Panc1 (cell line): ENCODE measurements around the gene F2. TPM values are rescaled to one million over a fixed set of nuclear protein-coding genes. Genes with fewer than 3 reads are reported as not detected.

Source experiments
- ATAC-seq: fragments of 200-7000 bp; cut with Tn5 transposase; 2 replicates; pipeline ENCODE4 v1.9.1; 2020; ENCODE audit warnings: mild to moderate bottlenecking, moderate library complexity
- BruUV-seq: library from RNA; stranded (reverse); fragments of 400-500 nt; replicated peaks from 2 replicates; lab custom pipeline; 2021; lab: Mats Ljungman, UMichigan
- CTCF ChIA-PET: fragments of 300-600 bp; sonication (Branson Sonifier 250); formaldehyde crosslinking; loops from one replicate; lab custom pipeline; 2022; ENCODE audit warnings: antibody characterized with exemption; lab: Charles Lee
- POLR2A ChIA-PET: fragments of 300-600 bp; sonication (Branson Sonifier 250); formaldehyde crosslinking; loops from one replicate; lab custom pipeline; 2022; ENCODE audit warnings: antibody characterized with exemption; lab: Charles Lee
- DNase-seq: peaks from one replicate; pipeline ENCODE4 v3.0.0-alpha.2; 2010; ENCODE audit warnings: low read depth, low spot score
- H3K27ac ChIP-seq: 2 replicates; pipeline ENCODE4 v1.5.1; 2011; ENCODE audit warnings: mild to moderate bottlenecking, low read length, inconsistent platforms
- H3K27me3 ChIP-seq: fragments of 200-500 bp; sonication (Bioruptor generic); 2 replicates; pipeline ENCODE4 v1.6.0; 2014; ENCODE audit warnings: low read length, inconsistent platforms; ENCODE audit not compliant: control insufficient read depth, insufficient read depth
- H3K36me3 ChIP-seq: fragments of 200-500 bp; sonication (Bioruptor generic); 2 replicates; pipeline ENCODE4 v1.5.1; 2014; ENCODE audit warnings: inconsistent platforms, mild to moderate bottlenecking, low read length, moderate library complexity; ENCODE audit not compliant: control insufficient read depth, insufficient read depth
- H3K4me1 ChIP-seq: 2 replicates; pipeline ENCODE4 v1.5.1; 2011; ENCODE audit warnings: inconsistent platforms, mild to moderate bottlenecking, low read length, moderate library complexity; ENCODE audit not compliant: control insufficient read depth, insufficient read depth
- H3K4me3 ChIP-seq, 2 experiments: 2 replicates each; pipeline ENCODE4 v1.5.1; 2011 to 2012; ENCODE audit warnings: low read depth in 2 of 2, low read length in 2 of 2, mild to moderate bottlenecking in 2 of 2, inconsistent platforms in 1 of 2, moderate library complexity in 1 of 2
- H3K9me3 ChIP-seq: fragments of 200-500 bp; sonication (Bioruptor generic); 2 replicates; pipeline ENCODE4 v1.5.1; 2014; ENCODE audit warnings: low read depth, mild to moderate bottlenecking, inconsistent platforms, low read length, moderate library complexity; ENCODE audit not compliant: control insufficient read depth, insufficient read depth
- POLR2AphosphoS5 ChIP-seq: IDR thresholded peaks from 2 replicates; pipeline ENCODE4 v1.6.1; 2012; ENCODE audit warnings: mild to moderate bottlenecking, low read depth, low read length, moderate library complexity
- SIN3A ChIP-seq: IDR thresholded peaks from 2 replicates; pipeline ENCODE4 v1.6.1; 2012; ENCODE audit warnings: low read depth, mild to moderate bottlenecking, low read length, moderate library complexity, borderline replicate concordance; ENCODE audit not compliant: insufficient read depth
- TCF7L2 ChIP-seq: IDR thresholded peaks from 2 replicates; pipeline ENCODE4 v1.6.1; 2011; ENCODE audit warnings: mild to moderate bottlenecking, low read depth, low read length, inconsistent platforms
- in situ Hi-C: cut with HindIII; loops from 2 replicates; pipeline ENCODE4 v1.10.0; 2016; ENCODE audit warnings: low sequenced_read_pairs, low pct_unique_long_range_greater_than_20kb
- intact Hi-C: fragments of 100-400 bp; cut with micrococcal nuclease; formaldehyde crosslinking; loops from one replicate; pipeline ENCODE4 v1.10.0; 2022; ENCODE audit not compliant: unreplicated experiment
- total RNA-seq: library from RNA; stranded (reverse); gene quantifications from one replicate; pipeline ENCODE4 v1.2.1, GENCODE V29; 2021; ENCODE audit not compliant: unreplicated experiment
- TF ChIP-seq, protein P1 (sequence below): fragments of 450-650 bp; IDR thresholded peaks from 2 replicates; pipeline ENCODE4 v1.5.1; 2017; ENCODE audit warnings: mild to moderate bottlenecking
- TF ChIP-seq, protein P2 (sequence below), 2 experiments: IDR thresholded peaks; 2 replicates each; pipeline ENCODE4 v1.6.1; 2011 to 2012; ENCODE audit warnings: low read depth in 2 of 2, control low read depth in 1 of 2, low read length in 1 of 2, mild to moderate bottlenecking in 1 of 2, moderate library complexity in 1 of 2; ENCODE audit not compliant: insufficient read depth in 1 of 2

F2 gene
- total RNA-seq, 1 experiment from 2014 or later: 0.64 TPM

DNA sequence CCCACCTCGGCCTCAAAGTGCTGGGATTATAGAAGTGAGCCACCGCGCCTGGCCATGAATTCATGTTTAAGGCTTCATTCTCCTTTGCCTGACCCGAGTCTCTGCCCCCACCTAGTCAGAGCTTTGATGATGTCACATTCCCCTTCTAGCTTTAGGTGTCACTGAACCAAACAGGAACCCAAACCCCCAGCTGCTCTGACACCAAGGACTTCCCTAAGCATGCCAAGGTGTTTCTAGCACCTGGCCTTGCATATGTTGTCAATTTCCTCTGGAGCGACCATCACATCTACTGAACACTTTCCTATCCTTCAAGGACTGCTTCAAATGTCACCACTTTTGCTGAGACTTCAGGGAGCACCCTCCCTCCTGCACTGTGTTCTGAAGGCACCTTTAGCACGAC, 2.3 kb downstream of the F2 start:
- intact Hi-C loops: no loop called here
- H3K4me3 ChIP-seq: no peak overlapping the region
- ATAC-seq (no peak), DNase-seq (no peak)
- no peak overlapping the region for H3K27ac ChIP-seq
- in situ Hi-C loops: no loop called here
- ChIA-PET CTCF (no interaction called here), POLR2A (no interaction called here)
- no peaks in the 10 kb centered on the region for H3K36me3 ChIP-seq
- TF ChIP-seq TCF7L2 (no peak), POLR2AphosphoS5 (no peak), SIN3A (no peak)
- TF ChIP-seq, protein P1, sequence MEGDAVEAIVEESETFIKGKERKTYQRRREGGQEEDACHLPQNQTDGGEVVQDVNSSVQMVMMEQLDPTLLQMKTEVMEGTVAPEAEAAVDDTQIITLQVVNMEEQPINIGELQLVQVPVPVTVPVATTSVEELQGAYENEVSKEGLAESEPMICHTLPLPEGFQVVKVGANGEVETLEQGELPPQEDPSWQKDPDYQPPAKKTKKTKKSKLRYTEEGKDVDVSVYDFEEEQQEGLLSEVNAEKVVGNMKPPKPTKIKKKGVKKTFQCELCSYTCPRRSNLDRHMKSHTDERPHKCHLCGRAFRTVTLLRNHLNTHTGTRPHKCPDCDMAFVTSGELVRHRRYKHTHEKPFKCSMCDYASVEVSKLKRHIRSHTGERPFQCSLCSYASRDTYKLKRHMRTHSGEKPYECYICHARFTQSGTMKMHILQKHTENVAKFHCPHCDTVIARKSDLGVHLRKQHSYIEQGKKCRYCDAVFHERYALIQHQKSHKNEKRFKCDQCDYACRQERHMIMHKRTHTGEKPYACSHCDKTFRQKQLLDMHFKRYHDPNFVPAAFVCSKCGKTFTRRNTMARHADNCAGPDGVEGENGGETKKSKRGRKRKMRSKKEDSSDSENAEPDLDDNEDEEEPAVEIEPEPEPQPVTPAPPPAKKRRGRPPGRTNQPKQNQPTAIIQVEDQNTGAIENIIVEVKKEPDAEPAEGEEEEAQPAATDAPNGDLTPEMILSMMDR: no peak
- TF ChIP-seq, protein P2, sequence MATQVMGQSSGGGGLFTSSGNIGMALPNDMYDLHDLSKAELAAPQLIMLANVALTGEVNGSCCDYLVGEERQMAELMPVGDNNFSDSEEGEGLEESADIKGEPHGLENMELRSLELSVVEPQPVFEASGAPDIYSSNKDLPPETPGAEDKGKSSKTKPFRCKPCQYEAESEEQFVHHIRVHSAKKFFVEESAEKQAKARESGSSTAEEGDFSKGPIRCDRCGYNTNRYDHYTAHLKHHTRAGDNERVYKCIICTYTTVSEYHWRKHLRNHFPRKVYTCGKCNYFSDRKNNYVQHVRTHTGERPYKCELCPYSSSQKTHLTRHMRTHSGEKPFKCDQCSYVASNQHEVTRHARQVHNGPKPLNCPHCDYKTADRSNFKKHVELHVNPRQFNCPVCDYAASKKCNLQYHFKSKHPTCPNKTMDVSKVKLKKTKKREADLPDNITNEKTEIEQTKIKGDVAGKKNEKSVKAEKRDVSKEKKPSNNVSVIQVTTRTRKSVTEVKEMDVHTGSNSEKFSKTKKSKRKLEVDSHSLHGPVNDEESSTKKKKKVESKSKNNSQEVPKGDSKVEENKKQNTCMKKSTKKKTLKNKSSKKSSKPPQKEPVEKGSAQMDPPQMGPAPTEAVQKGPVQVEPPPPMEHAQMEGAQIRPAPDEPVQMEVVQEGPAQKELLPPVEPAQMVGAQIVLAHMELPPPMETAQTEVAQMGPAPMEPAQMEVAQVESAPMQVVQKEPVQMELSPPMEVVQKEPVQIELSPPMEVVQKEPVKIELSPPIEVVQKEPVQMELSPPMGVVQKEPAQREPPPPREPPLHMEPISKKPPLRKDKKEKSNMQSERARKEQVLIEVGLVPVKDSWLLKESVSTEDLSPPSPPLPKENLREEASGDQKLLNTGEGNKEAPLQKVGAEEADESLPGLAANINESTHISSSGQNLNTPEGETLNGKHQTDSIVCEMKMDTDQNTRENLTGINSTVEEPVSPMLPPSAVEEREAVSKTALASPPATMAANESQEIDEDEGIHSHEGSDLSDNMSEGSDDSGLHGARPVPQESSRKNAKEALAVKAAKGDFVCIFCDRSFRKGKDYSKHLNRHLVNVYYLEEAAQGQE (IDR thresholded peaks at IDR 0.05; ENCODE audit: insufficient read depth in 1 of 2, low read depth in 2 of 2, low read length in 1 of 2): no peak
- H3K27me3 ChIP-seq: no peaks in the 10 kb centered on the region
- peaks cover 14% of the 10 kb centered on the region for H3K4me1 ChIP-seq
- no peaks in the 10 kb centered on the region for H3K9me3 ChIP-seq
- BruUV-seq: no TSS peak

DNA sequence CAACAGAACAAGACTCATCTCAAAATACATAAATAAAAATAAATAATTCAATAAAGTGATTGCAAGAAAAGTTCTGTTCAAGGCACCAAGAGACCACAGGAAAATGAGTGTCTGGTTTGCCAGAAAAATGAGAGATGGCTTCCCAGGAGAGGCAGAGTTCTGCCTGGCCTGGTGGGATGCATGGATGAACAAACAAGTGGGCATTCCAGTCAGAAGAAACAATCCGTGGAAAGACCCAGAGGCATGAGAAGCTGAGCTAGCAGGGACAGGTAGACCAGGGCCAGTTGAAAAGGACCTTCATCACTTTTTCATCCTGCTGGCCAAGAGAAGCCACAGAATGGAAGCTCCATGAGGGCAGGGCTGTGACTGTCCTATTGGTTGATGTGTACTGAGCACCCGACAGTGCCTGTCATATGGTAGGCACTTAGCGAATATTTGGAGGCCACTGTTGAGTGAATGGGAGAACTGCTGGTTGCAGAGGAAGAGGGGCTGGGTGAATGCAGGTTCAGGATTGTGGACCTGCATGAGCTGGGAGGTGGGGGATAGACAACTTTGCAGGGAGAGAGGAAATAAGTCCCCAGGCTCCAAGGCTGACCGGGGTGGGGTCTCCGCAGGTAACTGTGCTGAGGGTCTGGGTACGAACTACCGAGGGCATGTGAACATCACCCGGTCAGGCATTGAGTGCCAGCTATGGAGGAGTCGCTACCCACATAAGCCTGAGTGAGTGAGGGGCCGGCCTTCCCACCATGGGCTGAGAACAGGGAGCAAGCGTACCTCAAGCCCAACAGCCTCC, 3.7 kb downstream of the F2 start:
- H3K9me3 ChIP-seq: no peaks in the 10 kb centered on the region
- intact Hi-C loops: no loop called here
- no peaks in the 10 kb centered on the region for H3K36me3 ChIP-seq
- H3K4me3 ChIP-seq: no peak overlapping the region
- no TSS peak for BruUV-seq
- no peaks in the 10 kb centered on the region for H3K27me3 ChIP-seq
- H3K4me1 ChIP-seq: peaks cover 12% of the 10 kb centered on the region
- in situ Hi-C loops: no loop called here
- H3K27ac ChIP-seq: no peak overlapping the region
- TF ChIP-seq, protein P1: no peak
- TF ChIP-seq TCF7L2 (no peak), POLR2AphosphoS5 (no peak), SIN3A (no peak)
- TF ChIP-seq, protein P2 (IDR thresholded peaks at IDR 0.05; ENCODE audit: insufficient read depth in 1 of 2, low read depth in 2 of 2, low read length in 1 of 2): no peak
- no peak for DNase-seq
- no peak for ATAC-seq
- POLR2A ChIA-PET: no interaction called here
- CTCF ChIA-PET: no interaction called here
